ENCODE data around the gene DNAJC3. TPM values are rescaled to one million over a fixed set of nuclear protein-coding genes. Genes with fewer than 3 reads are reported as not detected.

The DNAJC3 gene
- total RNA-seq, 4 donors from 2014 or later = 22.2 to 37.7 (median 28.8) TPM

DNA sequence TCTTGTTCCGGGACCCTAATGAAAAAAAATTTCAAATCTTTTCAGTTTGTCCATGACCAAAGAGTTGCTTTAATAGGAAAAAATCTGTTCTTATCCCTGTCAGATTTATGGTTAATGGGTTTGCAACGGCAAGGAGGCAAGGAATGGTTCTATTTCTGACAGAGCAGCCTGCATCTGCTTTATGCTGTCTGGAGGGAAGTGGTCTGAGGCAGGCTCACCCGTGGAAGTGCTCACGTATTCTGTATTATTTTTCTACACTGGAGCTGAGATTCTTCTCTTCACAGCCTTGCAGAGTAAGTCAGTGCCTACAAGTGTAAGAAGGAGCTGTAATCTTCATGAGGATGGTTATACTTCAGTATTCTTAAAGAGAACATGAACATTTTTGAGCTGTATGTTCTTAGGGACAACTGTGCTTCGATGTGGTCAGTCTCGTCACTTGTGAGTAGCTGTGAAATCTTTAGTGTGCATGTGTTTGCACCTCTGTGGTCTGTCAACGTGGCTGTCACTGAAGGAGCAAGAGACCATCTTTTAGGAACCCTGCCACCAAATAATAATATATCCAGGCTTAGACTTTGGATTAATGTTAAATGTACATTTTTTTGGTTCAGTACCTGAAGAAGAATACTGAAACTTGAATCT lies 114.3 kb downstream of the DNAJC3 start:
- no peak for DNase-seq (ENCODE audit: low spot score in 2 of 2)
- no peak overlapping the region for H3K4me3 ChIP-seq (ENCODE audit: low read depth, poor library complexity, severe bottlenecking)
- intact Hi-C loops (cut with DNase I; ENCODE audit: low total_unique reads) = no loop called here
- no peak for TF ChIP-seq POLR2A (IDR thresholded peaks at IDR 0.05)
- TF ChIP-seq, protein P1, sequence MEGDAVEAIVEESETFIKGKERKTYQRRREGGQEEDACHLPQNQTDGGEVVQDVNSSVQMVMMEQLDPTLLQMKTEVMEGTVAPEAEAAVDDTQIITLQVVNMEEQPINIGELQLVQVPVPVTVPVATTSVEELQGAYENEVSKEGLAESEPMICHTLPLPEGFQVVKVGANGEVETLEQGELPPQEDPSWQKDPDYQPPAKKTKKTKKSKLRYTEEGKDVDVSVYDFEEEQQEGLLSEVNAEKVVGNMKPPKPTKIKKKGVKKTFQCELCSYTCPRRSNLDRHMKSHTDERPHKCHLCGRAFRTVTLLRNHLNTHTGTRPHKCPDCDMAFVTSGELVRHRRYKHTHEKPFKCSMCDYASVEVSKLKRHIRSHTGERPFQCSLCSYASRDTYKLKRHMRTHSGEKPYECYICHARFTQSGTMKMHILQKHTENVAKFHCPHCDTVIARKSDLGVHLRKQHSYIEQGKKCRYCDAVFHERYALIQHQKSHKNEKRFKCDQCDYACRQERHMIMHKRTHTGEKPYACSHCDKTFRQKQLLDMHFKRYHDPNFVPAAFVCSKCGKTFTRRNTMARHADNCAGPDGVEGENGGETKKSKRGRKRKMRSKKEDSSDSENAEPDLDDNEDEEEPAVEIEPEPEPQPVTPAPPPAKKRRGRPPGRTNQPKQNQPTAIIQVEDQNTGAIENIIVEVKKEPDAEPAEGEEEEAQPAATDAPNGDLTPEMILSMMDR (IDR thresholded peaks at IDR 0.05) = no peak
- WGBS, 2 donors = 86 to 88% methylated on average over 7 of the region's 7 CpGs

DNA sequence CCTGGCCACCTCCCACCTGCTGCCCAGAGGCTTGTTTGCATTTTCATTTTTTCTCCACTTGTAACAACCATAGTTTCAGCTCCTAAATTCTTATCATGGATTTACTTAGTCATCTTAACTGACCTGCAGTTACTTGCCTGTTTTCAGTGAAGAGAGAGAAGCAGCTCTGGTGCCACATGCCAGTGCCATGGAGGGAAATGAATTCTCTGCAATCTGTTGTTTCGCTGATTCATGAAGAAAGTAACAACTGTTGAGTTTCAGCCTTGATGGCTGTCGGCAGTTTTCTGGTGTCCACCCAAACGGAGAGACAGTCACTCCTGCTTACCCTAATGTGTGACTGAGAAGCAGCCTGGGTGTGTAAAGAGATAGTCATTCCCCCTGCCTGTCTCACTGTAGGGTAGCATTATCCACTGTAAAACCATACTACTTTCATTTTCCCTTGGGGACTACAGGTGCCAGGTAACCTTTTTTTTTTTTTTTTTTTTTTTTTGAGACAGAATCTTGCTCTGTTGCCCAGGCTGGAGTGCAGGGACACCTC lies 116.1 kb downstream of the DNAJC3 start:
- DNase-seq (ENCODE audit: low spot score in 2 of 2) = no peak
- WGBS, 2 donors = 86 to 96% methylated on average over 3 of the region's 3 CpGs
- TF ChIP-seq, protein P1 (IDR thresholded peaks at IDR 0.05) = no peak
- no peak for TF ChIP-seq POLR2A (IDR thresholded peaks at IDR 0.05)
- H3K4me3 ChIP-seq (ENCODE audit: low read depth, poor library complexity, severe bottlenecking) = no peak overlapping the region
- intact Hi-C loops (cut with DNase I; ENCODE audit: low total_unique reads) = no loop called here

DNA sequence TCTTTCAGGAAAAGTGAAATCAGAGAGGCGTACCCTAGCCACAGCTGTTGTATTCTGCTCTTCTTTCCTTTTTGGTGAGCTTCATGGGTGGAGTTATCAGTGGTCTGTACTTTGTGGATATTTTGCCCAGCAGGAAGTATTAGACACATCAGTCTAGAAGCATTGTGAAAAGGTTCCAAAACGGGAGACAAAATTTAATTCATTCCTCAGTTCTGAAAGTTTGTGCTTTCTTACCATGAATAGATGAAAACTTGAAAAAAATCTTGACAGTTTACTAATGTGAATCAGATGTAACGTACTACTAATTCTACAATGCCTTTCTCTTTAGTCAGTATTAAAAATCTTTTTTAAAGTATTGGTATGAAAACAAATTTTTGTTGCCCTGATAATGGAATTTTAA lies 116.8 kb downstream of the DNAJC3 start:
- TF ChIP-seq, protein P1 (IDR thresholded peaks at IDR 0.05) = no peak
- TF ChIP-seq POLR2A (IDR thresholded peaks at IDR 0.05) = no peak
- DNase-seq (ENCODE audit: low spot score in 2 of 2) = no peak
- no peak overlapping the region for H3K4me3 ChIP-seq (ENCODE audit: low read depth, poor library complexity, severe bottlenecking)
- WGBS, 2 donors = 79 to 82% methylated on average over 3 of the region's 3 CpGs
- intact Hi-C loops (cut with DNase I; ENCODE audit: low total_unique reads) = no loop called here

DNA sequence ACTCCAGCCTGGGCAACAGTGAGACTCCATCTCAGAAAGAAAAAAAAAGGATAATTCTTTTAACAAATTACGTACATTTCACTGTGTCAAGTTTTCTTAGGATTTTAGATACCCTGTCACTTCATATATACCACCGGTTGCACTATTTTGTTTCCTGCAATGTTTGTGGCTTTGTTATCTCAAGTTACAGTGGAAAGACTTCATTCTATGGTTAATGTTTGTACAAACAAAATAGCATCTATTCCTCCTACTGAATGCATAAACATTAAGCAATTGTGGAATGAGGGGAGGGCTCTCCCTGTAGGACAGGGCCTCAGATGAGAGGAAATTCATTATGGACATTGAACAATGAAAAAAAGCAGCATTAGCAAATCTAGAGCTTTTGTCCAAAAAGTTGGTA lies 120.1 kb downstream of the DNAJC3 start:
- no peak overlapping the region for H3K4me3 ChIP-seq (ENCODE audit: low read depth, poor library complexity, severe bottlenecking)
- WGBS, 2 donors = 94 to 97% methylated on average over 2 of the region's 2 CpGs
- DNase-seq (ENCODE audit: low spot score in 2 of 2) = no peak
- intact Hi-C loops (cut with DNase I; ENCODE audit: low total_unique reads) = no loop called here
- TF ChIP-seq, protein P1 (IDR thresholded peaks at IDR 0.05) = no peak
- no peak for TF ChIP-seq POLR2A (IDR thresholded peaks at IDR 0.05)

DNA sequence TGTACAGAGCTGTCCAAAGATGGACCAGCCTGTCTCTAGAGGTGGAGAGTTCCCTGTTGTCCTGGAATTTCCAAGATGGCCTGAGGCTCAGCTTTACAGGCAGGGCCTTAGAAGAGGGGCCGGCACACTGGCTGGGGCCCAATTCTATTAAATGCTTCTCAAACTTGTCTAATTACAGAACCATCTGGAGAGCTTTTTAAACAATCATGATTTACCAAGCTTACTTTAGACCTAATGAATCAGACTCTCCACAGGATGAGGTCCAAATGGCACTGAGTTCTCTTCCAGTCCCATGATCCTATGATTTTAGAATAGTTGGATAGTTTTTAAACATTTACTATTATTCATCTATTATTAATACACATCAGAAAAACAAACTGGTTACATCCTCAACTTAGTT lies 123.5 kb downstream of the DNAJC3 start:
- TF ChIP-seq POLR2A (IDR thresholded peaks at IDR 0.05) = no peak
- TF ChIP-seq, protein P1 (IDR thresholded peaks at IDR 0.05) = no peak
- WGBS, 2 donors = 47 to 65% methylated on average over 1 of the region's 1 CpG
- intact Hi-C loops (cut with DNase I; ENCODE audit: low total_unique reads) = no loop called here
- no peak for DNase-seq (ENCODE audit: low spot score in 2 of 2)
- no peak overlapping the region for H3K4me3 ChIP-seq (ENCODE audit: low read depth, poor library complexity, severe bottlenecking)

DNA sequence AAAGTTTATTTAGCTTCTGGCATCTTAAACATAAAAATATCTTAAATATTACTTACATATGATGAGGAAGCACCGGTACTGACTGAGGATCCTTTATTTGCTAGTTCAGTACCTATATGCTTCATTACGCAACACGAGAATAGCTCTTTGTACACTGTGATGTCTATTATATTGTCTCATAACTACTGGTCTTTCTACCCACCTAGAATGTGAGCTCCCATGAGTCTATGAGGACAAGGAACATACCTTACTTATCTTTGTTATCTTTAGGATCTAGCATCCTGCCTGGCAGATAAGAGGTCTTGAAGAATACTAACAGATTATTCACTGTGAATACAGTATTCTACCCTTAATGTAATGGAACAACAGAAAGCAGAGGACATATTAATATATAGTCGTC lies 124.9 kb downstream of the DNAJC3 start:
- DNase-seq (ENCODE audit: low spot score in 2 of 2) = no peak
- 95 to 96% methylated on average over 4 of the region's 4 CpGs for WGBS, 2 donors
- TF ChIP-seq, protein P1 (IDR thresholded peaks at IDR 0.05) = no peak
- TF ChIP-seq POLR2A (IDR thresholded peaks at IDR 0.05) = no peak
- intact Hi-C loops (cut with DNase I; ENCODE audit: low total_unique reads) = no loop called here
- H3K4me3 ChIP-seq (ENCODE audit: low read depth, poor library complexity, severe bottlenecking) = no peak overlapping the region

Measured in lower leg skin (tissue), 4 donors.